22Rv1 (cell line): ENCODE results near the gene CNTN3.

Experiments used
- ZFX ChIP-seq: fragments of 450-650 bp; IDR thresholded peaks from 2 replicates; pipeline ENCODE4 v1.6.1; 2017; ENCODE audit warnings: antibody characterized with exemption, borderline replicate concordance
- TF ChIP-seq, protein P1 (sequence below): fragments of 450-650 bp; IDR thresholded peaks from 2 replicates; pipeline ENCODE4 v1.5.1; 2017; ENCODE audit warnings: mild to moderate bottlenecking

DNA sequence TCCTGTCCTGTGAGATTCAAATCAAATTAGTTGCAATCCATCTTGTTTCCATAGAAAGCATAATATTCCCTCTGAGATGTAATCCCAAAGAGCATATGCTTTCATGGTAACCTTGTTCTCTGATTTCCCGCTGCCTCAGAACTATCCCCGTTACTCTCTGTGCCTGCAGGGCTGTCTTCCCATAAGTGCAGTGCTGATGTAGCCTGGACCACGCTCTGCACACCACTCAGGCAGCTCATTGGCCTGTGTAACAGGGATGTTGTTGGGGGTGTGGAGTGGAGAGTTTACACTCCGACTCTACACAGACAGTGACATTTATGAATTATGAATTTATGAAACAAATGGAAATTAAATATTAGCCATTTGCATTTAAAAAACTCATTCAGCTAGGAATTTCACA, 33.6 kb upstream of the CNTN3 start:
- TF ChIP-seq, protein P1, sequence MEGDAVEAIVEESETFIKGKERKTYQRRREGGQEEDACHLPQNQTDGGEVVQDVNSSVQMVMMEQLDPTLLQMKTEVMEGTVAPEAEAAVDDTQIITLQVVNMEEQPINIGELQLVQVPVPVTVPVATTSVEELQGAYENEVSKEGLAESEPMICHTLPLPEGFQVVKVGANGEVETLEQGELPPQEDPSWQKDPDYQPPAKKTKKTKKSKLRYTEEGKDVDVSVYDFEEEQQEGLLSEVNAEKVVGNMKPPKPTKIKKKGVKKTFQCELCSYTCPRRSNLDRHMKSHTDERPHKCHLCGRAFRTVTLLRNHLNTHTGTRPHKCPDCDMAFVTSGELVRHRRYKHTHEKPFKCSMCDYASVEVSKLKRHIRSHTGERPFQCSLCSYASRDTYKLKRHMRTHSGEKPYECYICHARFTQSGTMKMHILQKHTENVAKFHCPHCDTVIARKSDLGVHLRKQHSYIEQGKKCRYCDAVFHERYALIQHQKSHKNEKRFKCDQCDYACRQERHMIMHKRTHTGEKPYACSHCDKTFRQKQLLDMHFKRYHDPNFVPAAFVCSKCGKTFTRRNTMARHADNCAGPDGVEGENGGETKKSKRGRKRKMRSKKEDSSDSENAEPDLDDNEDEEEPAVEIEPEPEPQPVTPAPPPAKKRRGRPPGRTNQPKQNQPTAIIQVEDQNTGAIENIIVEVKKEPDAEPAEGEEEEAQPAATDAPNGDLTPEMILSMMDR = no peak
- TF ChIP-seq ZFX = no peak
